SU-DHL-6 (cell line): ENCODE results near the gene IGF2BP2.

Experiments used
- H2AFZ ChIP-seq: fragments of 200-600 bp; sonication (generic); 2 replicates; pipeline ENCODE4 v1.6.1; 2014; ENCODE audit warnings: low read depth, mild to moderate bottlenecking, moderate library complexity, mixed read lengths, antibody characterized with exemption, low read length; ENCODE audit not compliant: severe bottlenecking
- H3F3A ChIP-seq: fragments of 200-600 bp; shearing (Covaris generic); 2 replicates; pipeline ENCODE4 v1.6.0; 2016; ENCODE audit warnings: antibody characterized with exemption, mild to moderate bottlenecking; ENCODE audit not compliant: insufficient read depth
- H3K27ac ChIP-seq: fragments of 200-600 bp; sonication (generic); 2 replicates; pipeline ENCODE4 v1.5.1; 2016; ENCODE audit warnings: low read depth, mild to moderate bottlenecking, low read length, moderate library complexity, mixed read lengths
- H3K27me3 ChIP-seq: fragments of 200-600 bp; sonication (generic), shearing (Covaris generic); 2 replicates; pipeline ENCODE4 v1.6.0; 2014; ENCODE audit warnings: mild to moderate bottlenecking, low read length
- H3K36me3 ChIP-seq: fragments of 200-600 bp; sonication (generic); 2 replicates; pipeline ENCODE4 v1.6.1; 2014; ENCODE audit warnings: mild to moderate bottlenecking, low read length, mixed read lengths
- H3K4me2 ChIP-seq: fragments of 300-600, 200-600 bp; shearing (Covaris generic), sonication (generic); 2 replicates; pipeline ENCODE4 v1.6.0; 2014; ENCODE audit warnings: low read length, low read depth, mild to moderate bottlenecking; ENCODE audit not compliant: poor library complexity, severe bottlenecking
- H3K4me3 ChIP-seq: fragments of 200-600 bp; sonication (generic); 2 replicates; pipeline ENCODE4 v1.5.1; 2014; ENCODE audit warnings: antibody characterized with exemption, low read length, mild to moderate bottlenecking, mixed read lengths; ENCODE audit not compliant: insufficient read depth, poor library complexity, severe bottlenecking
- H3K79me2 ChIP-seq: fragments of 200-600 bp; sonication (generic); 2 replicates; pipeline ENCODE4 v1.6.1; 2014; ENCODE audit warnings: mild to moderate bottlenecking, low read length, moderate library complexity; ENCODE audit not compliant: insufficient read depth
- H3K9ac ChIP-seq: fragments of 200-600 bp; sonication (generic); 2 replicates; pipeline ENCODE4 v1.7.0; 2014; ENCODE audit warnings: mild to moderate bottlenecking, low read length
- H3K9me2 ChIP-seq: fragments of 200-600 bp; sonication (generic); replicated peaks from 2 replicates; pipeline ENCODE4 v1.6.1; 2014; ENCODE audit warnings: low read length; ENCODE audit not compliant: insufficient read depth
- H3K9me3 ChIP-seq: fragments of 200-600 bp; sonication (generic); 2 replicates; pipeline ENCODE4 v1.6.1; 2014; ENCODE audit warnings: low read length, mixed read lengths; ENCODE audit not compliant: insufficient read depth
- H4K20me1 ChIP-seq: fragments of 200-600 bp; sonication (generic); 2 replicates; pipeline ENCODE4 v1.6.1; 2014; ENCODE audit warnings: low read depth, mild to moderate bottlenecking, antibody characterized with exemption, low read length, moderate library complexity, mixed read lengths
- EZH2phosphoT487 ChIP-seq: fragments of 200-600 bp; sonication (generic), shearing (Covaris generic); conservative IDR thresholded peaks from 2 replicates; pipeline ENCODE4 v1.6.1; 2018; ENCODE audit warnings: mild to moderate bottlenecking, antibody characterized with exemption, low read length, moderate library complexity, mixed read lengths
- TF ChIP-seq, protein P1 (sequence below): fragments of 200-600 bp; sonication (generic); IDR thresholded peaks from one replicate; pipeline ENCODE4 v1.5.1; 2017; ENCODE audit warnings: antibody characterized with exemption, mild to moderate bottlenecking, low read length, moderate library complexity; ENCODE audit not compliant: insufficient read depth, poor library complexity, severe bottlenecking

Gene IGF2BP2

GRCh38 chr3:185862920-185863319 is 38.1 kb upstream of the IGF2BP2 start:
- Histone ChIP-seq H3K4me2 (no peak overlapping the region), H3K4me3 (no peak overlapping the region), H3F3A (no peaks in the 10 kb centered on the region), H3K27me3 (no peaks in the 10 kb centered on the region), H3K79me2 (no peaks in the 10 kb centered on the region), H3K27ac (no peak overlapping the region), H3K9ac (no peak overlapping the region), H3K36me3 (no peaks in the 10 kb centered on the region), H4K20me1 (no peaks in the 10 kb centered on the region), H3K9me2 (no peaks in the 10 kb centered on the region), H2AFZ (no peak overlapping the region), H3K9me3 (no peaks in the 10 kb centered on the region)
- no peak for TF ChIP-seq EZH2phosphoT487
- TF ChIP-seq, protein P1, sequence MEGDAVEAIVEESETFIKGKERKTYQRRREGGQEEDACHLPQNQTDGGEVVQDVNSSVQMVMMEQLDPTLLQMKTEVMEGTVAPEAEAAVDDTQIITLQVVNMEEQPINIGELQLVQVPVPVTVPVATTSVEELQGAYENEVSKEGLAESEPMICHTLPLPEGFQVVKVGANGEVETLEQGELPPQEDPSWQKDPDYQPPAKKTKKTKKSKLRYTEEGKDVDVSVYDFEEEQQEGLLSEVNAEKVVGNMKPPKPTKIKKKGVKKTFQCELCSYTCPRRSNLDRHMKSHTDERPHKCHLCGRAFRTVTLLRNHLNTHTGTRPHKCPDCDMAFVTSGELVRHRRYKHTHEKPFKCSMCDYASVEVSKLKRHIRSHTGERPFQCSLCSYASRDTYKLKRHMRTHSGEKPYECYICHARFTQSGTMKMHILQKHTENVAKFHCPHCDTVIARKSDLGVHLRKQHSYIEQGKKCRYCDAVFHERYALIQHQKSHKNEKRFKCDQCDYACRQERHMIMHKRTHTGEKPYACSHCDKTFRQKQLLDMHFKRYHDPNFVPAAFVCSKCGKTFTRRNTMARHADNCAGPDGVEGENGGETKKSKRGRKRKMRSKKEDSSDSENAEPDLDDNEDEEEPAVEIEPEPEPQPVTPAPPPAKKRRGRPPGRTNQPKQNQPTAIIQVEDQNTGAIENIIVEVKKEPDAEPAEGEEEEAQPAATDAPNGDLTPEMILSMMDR, result no peak

GRCh38 chr3:185859294-185859972 is 34.6 kb upstream of the IGF2BP2 start:
- Histone ChIP-seq H3K36me3 (no peaks in the 10 kb centered on the region), H3K79me2 (no peaks in the 10 kb centered on the region), H3K9ac (no peak overlapping the region), H3K27ac (no peak overlapping the region), H3K9me2 (no peaks in the 10 kb centered on the region), H2AFZ (no peak overlapping the region), H3K9me3 (peaks cover 10% of the 10 kb centered on the region; the same call in 1 of the 2 replicates), H4K20me1 (no peaks in the 10 kb centered on the region), H3K4me3 (no peak overlapping the region), H3K27me3 (peaks cover 3% of the 10 kb centered on the region; the same call in 1 of the 2 replicates), H3F3A (no peaks in the 10 kb centered on the region), H3K4me2 (no peak overlapping the region)
- no peak for TF ChIP-seq EZH2phosphoT487
- TF ChIP-seq, protein P1, result no peak

DNA sequence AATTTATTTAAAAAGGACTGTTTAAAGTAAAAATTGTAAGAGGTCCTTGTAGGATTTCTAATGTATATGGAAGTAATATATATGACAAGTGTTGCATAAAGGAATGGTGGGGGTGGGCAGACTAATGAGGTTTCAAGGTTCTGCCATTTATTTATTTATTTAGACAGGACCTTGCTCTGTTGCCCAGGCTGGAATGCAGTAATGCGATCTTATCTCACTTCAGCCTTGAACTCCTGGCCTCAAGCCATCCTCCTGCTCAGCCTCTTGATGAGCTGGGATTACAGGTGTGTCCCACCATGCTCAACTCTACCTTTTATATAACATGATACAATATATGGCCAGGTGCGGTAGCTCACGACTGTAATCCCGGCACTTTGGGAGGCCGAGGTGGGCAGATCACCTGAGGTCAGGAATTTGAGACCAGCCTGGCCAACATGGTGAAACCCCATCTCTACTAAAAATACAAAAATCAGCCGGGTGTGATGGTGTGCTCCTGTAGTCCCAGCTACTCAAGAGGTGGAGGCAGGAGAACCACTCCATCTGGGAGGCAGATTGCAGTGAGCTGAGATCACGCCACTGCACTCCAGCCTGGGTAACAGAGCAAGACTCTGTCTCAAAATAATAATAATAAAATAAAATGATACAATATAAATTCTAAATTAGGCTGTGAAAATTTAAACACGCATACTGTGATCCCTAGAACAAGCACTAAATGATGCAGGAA is 33.8 kb upstream of the IGF2BP2 start:
- Histone ChIP-seq H2AFZ (no peak overlapping the region), H3K79me2 (no peaks in the 10 kb centered on the region), H3K36me3 (no peaks in the 10 kb centered on the region), H3K9me3 (peaks cover 10% of the 10 kb centered on the region; the same call in 1 of the 2 replicates), H3K9me2 (no peaks in the 10 kb centered on the region), H3F3A (no peaks in the 10 kb centered on the region), H3K4me3 (no peak overlapping the region), H3K27ac (no peak overlapping the region), H4K20me1 (no peaks in the 10 kb centered on the region), H3K27me3 (peaks cover 3% of the 10 kb centered on the region; the same call in 1 of the 2 replicates), H3K9ac (no peak overlapping the region), H3K4me2 (no peak overlapping the region)
- no peak for TF ChIP-seq EZH2phosphoT487
- TF ChIP-seq, protein P1, result no peak
